GF-D8 (cell line): ENCODE data around the gene ILKAP.

ENCODE experiments used
- DNase-seq: peaks from one replicate; lab custom pipeline; 2025; lab: John Stamatoyannopoulos, UW

ILKAP gene

DNA sequence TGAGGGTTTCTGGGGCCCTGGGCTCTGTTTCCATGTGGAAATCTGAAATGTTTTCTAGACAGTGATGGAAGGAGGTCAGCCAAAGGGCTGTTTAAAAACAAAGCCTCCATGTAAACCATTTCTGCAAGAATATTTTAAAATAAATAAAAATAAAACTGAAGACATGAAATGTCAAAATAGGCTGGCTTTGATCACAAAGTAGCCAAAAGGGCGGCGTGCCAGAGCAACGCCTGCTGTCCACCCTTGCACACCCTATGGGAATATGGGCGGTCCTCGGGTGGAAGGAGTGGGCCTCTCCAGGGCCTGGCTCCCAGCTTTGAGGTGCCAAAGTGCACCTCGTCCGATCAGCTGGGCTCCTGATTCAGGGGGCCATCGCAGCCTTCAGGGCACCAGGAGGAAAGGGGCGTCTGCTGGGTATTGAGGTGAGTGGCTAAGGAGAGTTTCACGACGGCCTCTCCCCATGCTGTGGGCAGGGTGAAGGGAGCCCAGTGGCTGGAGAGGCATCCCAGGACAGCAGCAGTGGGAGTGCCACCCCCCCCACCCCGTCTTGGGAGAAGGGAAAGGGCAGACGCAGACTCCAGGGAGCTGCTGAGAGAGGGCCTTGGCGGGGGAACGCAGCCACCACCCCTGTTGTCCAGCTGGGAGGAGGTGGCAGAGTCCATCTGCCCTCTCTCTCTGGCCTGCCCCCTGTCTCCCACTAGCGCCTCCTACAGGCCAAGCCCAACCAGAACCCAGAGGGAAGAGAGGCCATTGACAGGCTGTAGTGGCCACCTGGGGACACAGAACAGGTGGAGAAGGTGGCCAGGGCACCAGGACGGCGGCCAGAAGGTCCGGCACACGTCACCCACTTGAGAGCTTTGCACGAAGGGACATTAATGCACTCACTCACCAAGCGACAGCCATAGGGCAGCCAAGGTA lies 50.5 kb downstream of the ILKAP start:
- DNase-seq = no peak

GRCh38 chr2:238151628-238152235 lies 51.8 kb downstream of the ILKAP start:
- no peak for DNase-seq

DNA sequence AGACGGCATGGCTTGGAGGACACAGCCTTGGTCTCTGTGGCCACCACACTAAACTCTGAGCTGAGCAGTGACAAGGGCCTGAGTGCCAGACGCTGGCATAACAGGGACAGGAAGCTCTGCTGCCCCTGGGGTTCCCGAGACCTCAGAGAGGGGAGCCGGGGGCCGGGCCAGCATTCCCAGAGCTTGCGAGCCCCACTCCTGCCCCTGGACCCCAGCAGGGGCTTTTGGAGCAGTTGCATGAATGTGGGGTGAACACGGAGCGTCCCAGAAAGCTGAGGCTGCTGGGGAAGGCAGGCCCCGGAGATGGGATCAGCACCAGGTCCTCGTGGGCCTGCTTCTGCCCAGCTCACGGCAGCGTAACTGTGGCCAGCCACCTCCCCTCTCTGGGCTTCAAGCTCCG lies 52.3 kb downstream of the ILKAP start:
- DNase-seq = no peak

GRCh38 chr2:238150686-238151085 lies 52.8 kb downstream of the ILKAP start:
- no peak for DNase-seq

DNA sequence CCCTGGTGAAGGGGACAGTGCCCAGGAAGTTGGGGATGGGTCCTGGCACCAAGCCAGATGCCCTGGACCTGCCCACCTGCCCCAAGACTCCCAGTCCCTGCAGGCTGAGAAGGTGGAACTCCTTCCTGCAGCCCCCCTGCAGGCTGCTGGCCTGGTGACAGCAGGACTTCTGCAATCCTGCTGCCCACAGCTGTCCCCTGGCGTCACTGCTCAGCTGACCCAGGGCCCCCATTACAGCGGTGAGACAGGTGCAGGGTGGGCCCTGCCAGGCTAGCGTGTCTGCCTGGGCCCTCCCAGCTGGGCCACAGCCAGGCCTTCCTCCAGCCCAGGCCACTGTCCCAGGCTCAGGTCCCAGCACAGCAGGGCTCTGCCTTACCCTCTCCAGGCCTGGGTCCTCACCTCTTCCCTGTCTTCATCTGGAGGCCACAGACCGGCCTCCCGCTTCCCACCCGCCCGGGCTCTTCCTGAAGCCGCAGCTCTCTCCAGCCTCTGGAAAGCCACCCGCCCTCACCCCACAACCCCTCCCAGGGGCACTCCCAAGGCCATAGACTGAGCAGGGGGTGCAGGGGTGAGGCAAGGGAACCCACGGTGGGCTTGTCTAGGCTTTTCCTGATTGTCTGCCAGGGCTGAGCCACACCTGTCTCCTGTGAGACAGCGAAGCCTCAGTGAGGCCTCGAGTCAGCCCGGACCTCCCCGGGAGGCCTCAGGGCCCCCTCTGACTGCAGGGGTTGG lies 53.5 kb downstream of the ILKAP start:
- DNase-seq = no peak

- no peak for DNase-seq
Measured at GRCh38 chr2:238148981-238149380, 54.5 kb downstream of the ILKAP start.

GRCh38 chr2:238146884-238147544 lies 56.5 kb downstream of the ILKAP start:
- DNase-seq = no peak

GRCh38 chr2:238145851-238146250 lies 57.6 kb downstream of the ILKAP start:
- DNase-seq = no peak

GRCh38 chr2:238145046-238145445 lies 58.4 kb downstream of the ILKAP start:
- DNase-seq = no peak

- no peak for DNase-seq
Measured at GRCh38 chr2:238144262-238144661, 59.2 kb downstream of the ILKAP start.

DNA sequence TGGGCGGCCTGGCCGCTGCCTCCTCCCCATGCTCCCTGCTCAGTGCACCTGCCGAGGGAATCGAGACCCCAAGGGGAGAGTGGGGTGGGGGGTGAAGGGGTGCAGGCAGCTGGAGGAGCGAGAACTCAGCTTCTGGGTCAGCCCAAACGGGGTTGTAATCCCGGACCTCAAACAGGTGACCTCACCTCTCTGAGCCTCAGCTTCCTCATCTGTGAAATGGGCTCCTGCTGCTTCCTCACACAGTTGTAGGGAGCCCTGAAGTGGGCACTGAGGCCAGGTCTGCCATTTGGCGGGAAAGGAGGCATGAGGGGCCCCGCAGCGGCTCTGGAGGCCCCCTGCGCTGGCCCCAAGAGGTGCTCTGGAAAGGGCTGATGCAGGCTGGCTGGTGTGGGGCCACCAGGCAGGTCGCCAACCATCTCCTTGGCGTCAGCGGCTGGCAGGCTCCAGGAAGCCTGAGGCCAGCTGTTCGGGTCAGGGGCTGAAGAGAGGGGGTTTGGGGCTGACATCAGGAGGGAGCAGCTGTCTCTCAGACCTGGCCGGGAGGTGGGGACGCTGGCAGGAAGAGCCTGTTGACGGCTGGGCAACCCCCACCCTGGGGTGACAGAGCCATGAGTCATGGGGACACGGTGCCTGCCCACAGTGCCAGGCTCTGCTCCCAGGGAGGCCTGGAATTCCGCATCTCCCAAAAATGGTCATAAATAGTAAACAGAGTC lies 60.1 kb downstream of the ILKAP start:
- no peak for DNase-seq

- no peak for DNase-seq
Measured at GRCh38 chr2:238142382-238143205, 60.9 kb downstream of the ILKAP start.

DNA sequence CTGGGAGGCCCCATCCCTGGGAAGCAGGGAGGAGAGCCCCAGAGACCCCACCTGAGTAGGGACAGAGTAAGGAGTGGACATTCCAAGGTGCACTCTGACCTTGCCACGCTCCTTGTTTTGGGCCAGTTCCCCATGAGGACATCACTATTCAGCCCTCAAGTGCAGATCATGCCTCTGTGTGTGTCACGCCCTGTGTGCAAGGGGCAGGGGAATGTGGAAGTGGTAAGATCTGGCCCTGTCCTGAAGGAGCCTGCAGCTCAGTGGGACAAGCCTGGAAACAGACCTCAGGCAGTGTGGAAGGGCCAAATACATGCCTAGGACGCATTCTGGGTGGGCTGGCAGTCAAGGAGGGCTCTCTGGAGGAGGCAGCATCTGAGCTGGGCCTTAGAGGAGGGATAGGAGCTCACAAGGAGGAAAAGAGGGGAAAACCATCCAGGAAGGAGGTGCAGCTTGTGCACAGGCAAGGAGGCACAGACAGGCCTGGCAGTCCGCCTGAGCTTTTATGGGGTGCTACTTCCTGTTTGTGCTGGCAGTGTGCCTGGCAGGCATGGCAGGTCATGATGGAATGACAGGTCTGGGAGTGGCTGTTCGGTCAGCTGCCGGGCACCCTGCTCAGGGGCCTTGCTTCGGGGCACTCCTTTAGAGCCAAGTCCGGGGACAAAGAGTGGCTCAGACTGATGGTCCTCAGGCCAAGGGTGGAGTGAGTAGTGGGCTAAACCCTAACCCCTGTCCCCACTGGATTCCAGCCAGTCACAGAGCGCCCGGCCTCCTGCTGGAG lies 61.8 kb downstream of the ILKAP start:
- peak; percentile 36 for DNase-seq

GRCh38 chr2:238140721-238141540 lies 62.6 kb downstream of the ILKAP start:
- DNase-seq = no peak

DNA sequence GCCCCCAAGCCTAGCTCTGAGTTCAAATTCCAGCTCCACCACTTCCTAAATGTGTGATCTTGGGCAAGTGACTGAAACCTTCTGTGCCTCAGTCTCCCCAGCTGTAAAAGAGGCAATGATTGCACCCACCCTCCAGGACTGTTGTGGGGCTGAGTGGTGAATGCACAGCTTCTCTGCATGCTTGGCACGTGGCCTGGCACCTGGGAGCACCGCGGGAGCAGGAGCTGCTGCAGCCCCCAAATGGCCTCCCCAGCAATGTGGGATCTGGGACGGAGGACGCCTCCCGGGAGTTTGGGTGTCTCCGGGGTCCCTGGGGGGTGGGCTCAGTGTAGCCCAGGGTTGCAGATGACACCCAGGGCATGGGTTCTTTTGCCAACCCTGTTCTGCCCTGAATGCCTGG lies 63.5 kb downstream of the ILKAP start:
- no peak for DNase-seq

DNA sequence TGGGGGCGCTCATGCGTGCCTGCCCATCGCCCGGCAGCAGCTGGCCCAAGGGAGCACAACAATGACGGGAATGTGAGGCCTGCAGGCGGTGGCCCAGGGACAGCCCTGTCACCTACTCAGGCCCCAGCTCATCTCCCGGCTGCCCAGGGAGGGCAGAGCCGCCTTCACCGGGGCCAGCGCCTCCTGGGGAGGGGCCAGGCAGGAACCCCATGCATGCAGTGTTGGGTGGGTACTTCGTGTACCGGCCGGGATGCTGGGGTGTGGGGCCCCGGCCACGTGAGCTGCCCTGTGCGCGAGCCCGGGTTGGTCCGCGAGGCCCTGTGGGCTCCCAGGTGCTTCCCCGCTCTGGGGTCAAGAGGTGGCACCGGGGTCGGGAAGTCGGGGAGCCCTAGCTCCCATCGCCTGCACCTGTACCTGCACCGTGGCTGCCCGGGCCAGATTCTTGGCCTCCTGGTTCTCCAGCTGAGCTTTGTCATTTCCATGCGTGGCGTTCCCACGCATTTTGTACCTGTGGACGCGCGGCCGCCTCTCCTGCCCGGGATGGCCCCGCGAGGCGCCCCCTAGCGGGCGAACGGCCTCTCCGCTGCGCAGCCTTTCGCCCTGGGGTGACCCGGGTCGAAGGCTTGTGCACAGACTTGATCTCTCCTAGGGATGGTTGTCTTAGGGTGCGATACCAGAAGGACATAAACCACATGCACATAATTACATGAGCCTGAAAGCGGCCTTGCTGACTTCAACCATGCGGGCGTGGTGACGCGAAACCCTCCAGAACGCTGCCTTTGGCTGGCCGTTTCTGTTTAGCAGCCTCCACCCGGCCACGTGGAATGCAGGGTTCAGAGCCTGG lies 64.1 kb downstream of the ILKAP start:
- DNase-seq = no peak

DNA sequence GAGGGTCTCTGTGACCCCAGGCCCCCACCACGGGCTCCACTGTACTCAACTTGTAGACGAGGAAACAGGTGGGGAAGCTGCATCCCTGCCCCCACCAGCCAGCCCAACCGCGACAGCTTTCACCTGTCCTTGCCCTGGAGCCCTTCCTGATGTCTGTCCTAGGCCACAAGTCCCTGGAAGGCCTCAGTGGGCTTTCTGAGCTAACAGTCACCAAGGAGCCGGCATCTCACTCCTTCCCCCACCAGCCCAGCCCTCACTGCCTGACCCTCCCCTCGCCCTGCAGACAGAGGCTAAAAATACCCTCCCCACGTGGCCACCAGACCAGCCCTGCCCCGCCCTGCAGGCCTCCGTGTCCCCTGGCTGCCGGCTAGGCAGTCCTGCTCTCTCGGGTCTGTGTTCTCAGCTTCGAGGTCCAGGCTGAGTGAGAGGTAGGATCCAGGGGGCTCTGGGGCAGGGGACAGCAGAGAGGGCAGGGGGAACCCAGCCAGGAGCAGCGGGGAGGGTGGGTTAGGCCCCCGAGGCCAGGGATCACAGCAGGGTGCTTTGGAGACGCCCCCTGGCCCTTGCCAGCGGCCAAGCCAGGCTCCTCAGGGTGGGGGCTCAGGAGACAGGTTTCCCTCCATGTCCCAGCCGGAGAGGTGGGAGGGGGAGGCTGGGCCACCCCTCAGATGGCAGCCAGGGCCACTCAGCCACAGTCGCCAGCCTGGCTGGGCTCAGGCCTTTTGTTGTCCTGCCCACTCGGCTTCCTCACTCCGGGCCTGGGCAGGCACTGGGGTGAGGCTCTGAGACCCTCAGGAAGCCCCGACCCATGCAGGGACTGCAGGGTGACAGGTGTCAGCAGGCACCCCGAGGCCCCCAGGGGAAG lies 64.9 kb downstream of the ILKAP start, which contains the start of gene KLHL30:
TSS of gene KLHL30 (plus strand) at position 338 of the 865 bp plus-strand sequence. CDS start 2,087 bp downstream, outside the sequence.
- DNase-seq = no peak
